C4-2B (cell line): ENCODE measurements around the gene OR4K5.
A peak's percentile ranks its signal among the peaks of the same experiment; 100 is the strongest.
"Not testable (repeated sequence)": the region's sequence is repeated elsewhere in the genome, so short reads cannot be mapped to it uniquely, and the experiment has no call there.

Experiments used
- H3K27ac ChIP-seq: fragments of 450-650 bp; 2 replicates; pipeline ENCODE4 v1.5.1; 2017
- CTCF ChIP-seq: fragments of 450-650 bp; conservative IDR thresholded peaks from 2 replicates; pipeline ENCODE4 v1.5.1; 2017; ENCODE audit warnings: mild to moderate bottlenecking
- ZFX ChIP-seq: fragments of 450-650 bp; IDR thresholded peaks from 2 replicates; pipeline ENCODE4 v1.6.1; 2017

The OR4K5 gene

GRCh38 chr14:19947413-19948090 is 27.1 kb downstream of the OR4K5 start:
- no peak overlapping the region for H3K27ac ChIP-seq

DNA sequence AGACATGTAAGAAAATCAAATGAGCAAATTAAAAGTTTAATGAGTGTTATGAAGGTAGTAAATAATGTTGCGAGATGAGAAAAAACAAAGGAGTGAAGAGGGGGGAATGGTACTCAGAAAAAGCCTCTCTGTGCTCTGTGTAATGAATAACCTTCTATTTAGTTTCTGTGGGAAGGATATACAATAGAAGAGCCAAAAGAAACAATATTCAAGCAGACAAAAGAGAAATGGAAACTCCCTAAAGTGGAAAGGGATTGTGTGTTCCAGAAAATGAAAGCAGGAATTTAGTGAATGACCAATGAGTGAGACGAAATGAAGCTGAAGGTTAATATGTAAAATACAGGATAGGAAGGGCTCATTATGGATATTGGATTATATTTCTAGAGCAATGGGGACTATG is 28.8 kb downstream of the OR4K5 start:
- no peak for TF ChIP-seq CTCF
- no peak for TF ChIP-seq ZFX
- H3K27ac ChIP-seq: no peak overlapping the region

More at GRCh38 chr14:19947413-19948090, 27.1 kb downstream of the OR4K5 start:
- no peak for TF ChIP-seq ZFX
- TF ChIP-seq CTCF: peak; percentile 44

DNA sequence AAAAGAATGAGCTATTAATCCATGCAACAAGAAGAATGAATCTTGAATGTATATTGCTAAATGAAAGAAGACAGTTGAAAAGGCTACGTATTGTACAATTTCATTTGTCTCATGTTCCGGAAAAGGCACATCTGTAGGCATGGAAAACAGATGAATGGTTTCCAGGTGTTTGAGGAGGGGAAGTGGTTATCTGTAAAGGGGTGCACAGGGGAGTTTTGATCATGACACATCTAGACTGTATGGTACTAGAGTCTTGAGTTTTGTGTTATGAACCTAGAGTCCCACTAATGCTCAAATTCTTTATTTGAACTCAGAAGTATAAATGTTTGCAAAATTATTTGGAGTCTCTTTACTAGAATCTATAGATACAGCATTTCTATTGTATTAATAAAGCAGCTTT is 49.3 kb downstream of the OR4K5 start:
- not testable (repeated sequence) for H3K27ac ChIP-seq
